Brain microvascular endothelial cell (primary cell): ENCODE measurements around the gene GIPC2.

ENCODE experiments used
- DNase-seq: peaks from one replicate; pipeline ENCODE4 v3.0.0-alpha.2; 2020
- H3K27ac ChIP-seq: fragments of 250-450 bp; sonication (Bioruptor Pico); 2 replicates; pipeline ENCODE4 v1.5.1; 2020; ENCODE audit warnings: mild to moderate bottlenecking, moderate library complexity
- H3K27me3 ChIP-seq: fragments of 250-450 bp; sonication (Bioruptor Pico); replicated peaks from 2 replicates; pipeline ENCODE4 v1.5.1; 2020; ENCODE audit warnings: mild to moderate bottlenecking
- H3K36me3 ChIP-seq: fragments of 250-450 bp; sonication (Bioruptor Pico); replicated peaks from 2 replicates; pipeline ENCODE4 v1.5.1; 2020; ENCODE audit warnings: mild to moderate bottlenecking
- H3K4me3 ChIP-seq: 2 replicates; pipeline ENCODE4 v1.5.1; 2011; ENCODE audit warnings: low read depth, mild to moderate bottlenecking, control low read depth, low read length, moderate library complexity
- CTCF ChIP-seq: IDR thresholded peaks from 2 replicates; pipeline ENCODE4 v1.5.1; 2011; ENCODE audit warnings: low read depth, mild to moderate bottlenecking, moderate library complexity, low read length, control low read depth, inconsistent platforms; ENCODE audit errors: missing control alignments
- in situ Hi-C: cut with HindIII; loops from 2 replicates; pipeline ENCODE4 v1.10.0; 2017; ENCODE audit warnings: low sequenced_read_pairs, low pct_ligation_motif_present

The GIPC2 gene

GRCh38 chr1:78165816-78166215 lies 120.0 kb downstream of the GIPC2 start:
- DNase-seq, result no peak
- no peaks in the 10 kb centered on the region for H3K36me3 ChIP-seq
- TF ChIP-seq CTCF, result no peak
- H3K27ac ChIP-seq, result no peak overlapping the region
- in situ Hi-C loops, result no loop called here
- H3K4me3 ChIP-seq, result no peak overlapping the region
- H3K27me3 ChIP-seq, result no peaks in the 10 kb centered on the region

DNA sequence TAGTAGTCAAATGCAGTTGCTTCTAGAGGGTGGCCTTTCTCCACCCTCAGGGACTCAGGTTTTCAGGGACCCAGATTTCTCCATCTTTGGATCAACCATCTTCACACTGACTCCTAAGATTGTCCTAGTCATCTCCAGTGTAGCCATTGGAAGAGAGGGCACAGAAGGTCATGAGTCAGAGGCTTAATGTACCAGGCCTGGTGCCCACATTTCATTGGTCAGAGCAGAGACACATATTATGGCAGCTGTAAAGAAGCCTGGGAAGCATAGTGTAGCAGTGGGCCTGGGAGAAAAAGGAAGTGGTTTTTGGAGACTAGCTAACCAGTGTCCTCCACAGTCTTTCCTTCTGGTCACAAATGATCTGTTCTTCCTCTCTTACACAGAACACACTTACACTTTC lies 122.5 kb downstream of the GIPC2 start:
- Histone ChIP-seq H3K27ac (no peak overlapping the region), H3K4me3 (no peak overlapping the region), H3K36me3 (no peaks in the 10 kb centered on the region), H3K27me3 (no peaks in the 10 kb centered on the region)
- DNase-seq, result no peak
- in situ Hi-C loops, result no loop called here
- TF ChIP-seq CTCF, result no peak

- Histone ChIP-seq H3K4me3 (no peak overlapping the region), H3K27me3 (no peaks in the 10 kb centered on the region), H3K27ac (peak overlapping the region; percentile 43), H3K36me3 (no peaks in the 10 kb centered on the region)
- no peak for TF ChIP-seq CTCF
- in situ Hi-C loops, result no loop called here
- no peak for DNase-seq
These were observed 125.1 kb downstream of the GIPC2 start for GRCh38 chr1:78170859-78171258.

GRCh38 chr1:78171736-78172590 lies 126.2 kb downstream of the GIPC2 start:
- Histone ChIP-seq H3K27ac (peak overlapping the region; percentile 65), H3K27me3 (no peaks in the 10 kb centered on the region), H3K4me3 (no peak overlapping the region), H3K36me3 (no peaks in the 10 kb centered on the region)
- no peak for TF ChIP-seq CTCF
- peak; percentile 71 for DNase-seq
- in situ Hi-C loops, result no loop called here

DNA sequence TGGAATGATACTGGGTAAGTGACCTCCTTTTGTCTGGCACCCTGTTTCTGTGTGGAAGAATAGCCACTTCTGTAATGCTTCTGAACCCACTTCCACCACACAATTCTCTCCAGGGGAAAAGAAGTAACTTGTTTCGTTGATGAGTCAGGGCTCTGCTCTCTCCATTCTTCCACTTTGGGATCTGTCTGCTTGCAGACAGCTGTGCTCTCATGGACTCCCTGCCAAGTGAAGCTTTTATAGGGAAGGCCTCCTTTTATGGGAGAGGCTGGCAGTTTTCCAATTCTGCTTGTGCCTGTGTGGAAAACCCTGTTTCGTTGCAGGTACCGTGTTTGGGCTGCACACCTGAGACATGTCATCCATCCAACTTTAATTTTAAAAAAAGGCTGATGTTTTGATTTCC lies 130.7 kb downstream of the GIPC2 start:
- no peak overlapping the region for H3K27ac ChIP-seq
- H3K4me3 ChIP-seq, result no peak overlapping the region
- DNase-seq, result peak; percentile 63
- TF ChIP-seq CTCF, result no peak
- no peaks in the 10 kb centered on the region for H3K27me3 ChIP-seq
- H3K36me3 ChIP-seq, result no peaks in the 10 kb centered on the region
- in situ Hi-C loops, result no loop called here
